Pancreas (tissue), 10 donors: ENCODE measurements around the gene LMF2. TPM values are rescaled to one million over a fixed set of nuclear protein-coding genes. Genes with fewer than 3 reads are reported as not detected.

Source experiments
- ATAC-seq, 4 donors: fragments of 200-7000 bp; cut with Tn5 transposase; one replicate each; pipeline versions ENCODE4 v1.8.0 to v1.9.1; 2020; ENCODE audit warnings: mild to moderate bottlenecking in 4 of 4, moderate library complexity in 4 of 4
- DNase-seq, 6 donors: peaks; one replicate each; pipeline ENCODE4 v3.0.0-alpha.2; 2020
- FAIRE-seq: peaks from 2 replicates; lab custom pipeline; 2012; peaks lifted over from hg19 to GRCh38; lab: Jason Lieb, UNC
- H3K27ac ChIP-seq, 4 donors: fragments of 200-600 bp; sonication (generic); 1 replicate in 3 of 4; 2 replicates in 1 of 4; pipeline versions ENCODE4 v1.5.0 to v1.8.0; 2020
- H3K27me3 ChIP-seq, 4 donors: fragments of 200-600 bp; one replicate each; pipeline ENCODE4 v1.8.0; 2021
- H3K36me3 ChIP-seq, 3 donors: fragments of 200-600 bp; sonication (generic) in 1 of 3; one replicate each; pipeline versions ENCODE4 v1.5.0 to v1.8.0; 2020 to 2021
- H3K4me1 ChIP-seq, 3 donors: fragments of 200-600 bp; one replicate each; pipeline ENCODE4 v1.8.0; 2021
- H3K4me3 ChIP-seq, 4 donors: fragments of 200-600 bp; sonication (generic) in 2 of 4; one replicate each; pipeline versions ENCODE4 v1.5.0 to v1.8.0; 2020 to 2021
- H3K9me3 ChIP-seq, 4 donors: fragments of 200-600 bp; one replicate each; pipeline ENCODE4 v1.8.0; 2021
- WGBS, 2 donors: extraction: QIAGEN DNeasy Blood & Tissue Kit; methylation state at CpG; one replicate each; pipeline ENCODE4 v1.1.7; 2013; 5-methylcytosine and 5-hydroxymethylcytosine counted together
- intact Hi-C, 3 donors: fragments of 100-400 bp; cut with DNase I; formaldehyde crosslinking; loops; one replicate each; pipeline versions ENCODE4 v1.11.1 to v1.14.2; 2022
- polyA plus RNA-seq, 2 donors: library from polyadenylated mRNA; stranded (reverse); fragments of 200-250 nt; gene quantifications; one replicate each; pipeline ENCODE4 v1.2.3, GENCODE V29; 2013
- total RNA-seq, 6 donors: library from RNA; stranded (reverse); fragmentation: NEBNext Ultra II Directional in 4 of 6; extraction: Animal tissue kit (Norgen Biotek cat#: 25700) in 4 of 6; gene quantifications; one replicate each; pipeline versions ENCODE4 v1.2.1 to v1.2.4, GENCODE V29; 2021 to 2023
- TF ChIP-seq, protein P1 (sequence below), 4 donors: fragments of 200-600 bp; sonication (generic) in 3 of 4; IDR thresholded peaks; one replicate each; pipeline versions ENCODE4 v1.5.0 to v1.8.0; 2021; ENCODE audit warnings: antibody characterized with exemption in 4 of 4
- donor health status: healthy with polysubstance abuse.
- donor health status: DM: no; HTN: no; CAD: no; lungs with moderate emphysema.
- donor health status: DM: no; HTN: no; CAD: no.
- donor health status: control.
- donor health status: control.
- donor health status: Bipolar disorder and iron deficiency.
- donor health status: DM: yes; HTN: yes; CAD: no.
- donor health status: DM: no; HTN: no; CAD: no.
- donor health status: DM: no; HTN: no; CAD: no.
- donor health status: DM: yes; HTN: yes; CAD: no.

The LMF2 gene
- total and polyA plus RNA-seq, 8 donors = 50.3 to 175 (median 135) TPM

DNA sequence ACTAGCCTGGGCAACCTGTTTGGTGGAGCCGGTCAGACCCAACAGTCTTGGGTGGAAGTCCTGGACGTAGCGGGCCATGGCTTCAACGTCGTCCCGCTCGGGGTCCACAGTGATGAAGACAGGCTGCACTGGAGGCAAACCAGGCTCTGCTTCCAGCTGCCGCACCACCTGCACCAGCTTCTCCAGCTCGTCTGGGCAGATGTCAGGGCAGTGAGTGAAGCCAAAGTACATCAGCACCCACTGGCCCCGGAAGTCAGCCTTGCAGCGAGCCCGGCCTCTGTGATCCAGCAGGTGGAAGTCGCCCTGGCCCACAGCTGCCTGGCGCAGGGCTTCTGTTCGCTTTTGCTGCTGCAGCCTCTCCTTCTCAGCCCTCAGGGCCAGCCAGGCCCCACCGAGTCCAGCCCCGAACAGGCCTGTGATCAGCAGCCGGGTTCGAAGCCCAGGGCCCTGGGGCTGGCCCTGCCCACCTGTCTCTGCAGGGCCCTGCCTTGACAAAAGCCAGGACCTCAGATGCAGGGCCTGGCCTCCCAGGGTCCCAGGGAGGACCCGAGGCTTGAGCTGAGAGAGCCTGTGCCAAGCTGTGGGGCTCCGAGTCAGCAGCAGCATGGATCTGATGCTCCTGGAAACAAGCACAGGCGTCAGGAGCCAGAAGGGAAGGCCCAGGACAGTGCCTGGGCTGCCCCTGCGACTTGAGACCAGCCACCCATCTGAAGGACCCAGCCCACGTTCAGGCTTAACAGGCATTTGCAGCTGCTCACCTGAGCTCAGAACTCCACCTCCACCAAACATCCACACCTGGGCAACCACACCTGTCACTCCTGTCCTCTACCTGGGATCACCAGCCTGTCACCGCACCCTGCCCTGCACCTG is 16.5 kb upstream of the LMF2 start:
- intact Hi-C loops = no loop called here
- DNase-seq = peak in 2 of 6 donors; percentile 62 to 79
- no peak for FAIRE-seq
- peak overlapping the region in 1 of 4 donors; percentile 94 for H3K27ac ChIP-seq
- H3K27me3 ChIP-seq = no peaks in the 10 kb centered on the region
- H3K36me3 ChIP-seq = peaks cover 0 to 33% (median 14%) of the 10 kb centered on the region in 3 donors
- peak overlapping the region in 2 of 4 donors; percentile 72 to 75 for H3K4me3 ChIP-seq
- ATAC-seq = no peak
- WGBS, 2 donors = 77 to 78% methylated on average over 24 to 25 of the region's 25 CpGs
- H3K4me1 ChIP-seq = peaks cover 5 to 7% (median 6%) of the 10 kb centered on the region in 3 donors
- no peaks in the 10 kb centered on the region for H3K9me3 ChIP-seq
- TF ChIP-seq, protein P1, sequence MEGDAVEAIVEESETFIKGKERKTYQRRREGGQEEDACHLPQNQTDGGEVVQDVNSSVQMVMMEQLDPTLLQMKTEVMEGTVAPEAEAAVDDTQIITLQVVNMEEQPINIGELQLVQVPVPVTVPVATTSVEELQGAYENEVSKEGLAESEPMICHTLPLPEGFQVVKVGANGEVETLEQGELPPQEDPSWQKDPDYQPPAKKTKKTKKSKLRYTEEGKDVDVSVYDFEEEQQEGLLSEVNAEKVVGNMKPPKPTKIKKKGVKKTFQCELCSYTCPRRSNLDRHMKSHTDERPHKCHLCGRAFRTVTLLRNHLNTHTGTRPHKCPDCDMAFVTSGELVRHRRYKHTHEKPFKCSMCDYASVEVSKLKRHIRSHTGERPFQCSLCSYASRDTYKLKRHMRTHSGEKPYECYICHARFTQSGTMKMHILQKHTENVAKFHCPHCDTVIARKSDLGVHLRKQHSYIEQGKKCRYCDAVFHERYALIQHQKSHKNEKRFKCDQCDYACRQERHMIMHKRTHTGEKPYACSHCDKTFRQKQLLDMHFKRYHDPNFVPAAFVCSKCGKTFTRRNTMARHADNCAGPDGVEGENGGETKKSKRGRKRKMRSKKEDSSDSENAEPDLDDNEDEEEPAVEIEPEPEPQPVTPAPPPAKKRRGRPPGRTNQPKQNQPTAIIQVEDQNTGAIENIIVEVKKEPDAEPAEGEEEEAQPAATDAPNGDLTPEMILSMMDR (IDR thresholded peaks at IDR 0.05) = no peak

- DNase-seq = no peak
- WGBS, 2 donors = 91 to 93% methylated on average over 16 of the region's 16 CpGs
- no peak for ATAC-seq
- Histone ChIP-seq H3K4me1 (peaks cover 5 to 7% (median 6%) of the 10 kb centered on the region in 3 donors), H3K27ac (no peak overlapping the region), H3K27me3 (no peaks in the 10 kb centered on the region), H3K36me3 (peaks cover 0 to 38% (median 19%) of the 10 kb centered on the region in 3 donors), H3K9me3 (no peaks in the 10 kb centered on the region), H3K4me3 (no peak overlapping the region)
- intact Hi-C loops = no loop called here
- no peak for FAIRE-seq
- TF ChIP-seq, protein P1 (IDR thresholded peaks at IDR 0.05) = no peak
Observed at GRCh38 chr22:50523458-50523805, 15.9 kb upstream of the LMF2 start.

DNA sequence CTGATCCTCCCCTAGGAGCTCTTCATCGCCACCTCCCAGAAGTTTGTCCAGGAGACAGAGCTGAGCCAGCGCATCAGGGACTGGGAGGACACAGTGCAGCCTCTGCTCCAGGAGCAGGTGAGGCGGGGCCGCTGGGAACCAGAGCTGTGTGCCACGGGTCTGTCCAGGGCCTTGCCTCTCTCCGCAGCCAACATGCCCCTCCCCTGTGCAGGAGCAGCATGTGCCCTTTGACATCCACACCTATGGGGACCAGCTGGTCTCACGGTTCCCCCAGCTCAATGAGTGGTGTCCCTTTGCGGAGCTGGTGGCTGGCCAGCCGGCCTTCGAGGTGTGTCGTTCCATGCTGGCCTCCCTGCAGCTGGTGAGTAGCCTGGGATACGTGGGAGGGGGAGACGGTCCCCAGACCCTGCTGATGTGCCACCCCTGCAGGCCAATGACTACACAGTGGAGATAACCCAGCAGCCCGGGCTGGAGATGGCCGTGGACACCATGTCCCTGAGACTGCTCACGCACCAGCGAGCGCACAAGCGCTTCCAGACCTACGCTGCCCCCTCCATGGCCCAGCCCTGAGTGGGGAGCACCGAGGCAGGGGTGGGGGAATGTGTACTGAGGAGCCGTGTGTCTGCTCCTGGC is 15.4 kb upstream of the LMF2 start:
- H3K4me1 ChIP-seq = peaks cover 5 to 7% (median 6%) of the 10 kb centered on the region in 3 donors
- H3K9me3 ChIP-seq = no peaks in the 10 kb centered on the region
- ATAC-seq (no peak), FAIRE-seq (no peak), DNase-seq (peak in 1 of 6 donors; percentile 66)
- H3K36me3 ChIP-seq = peaks cover 0 to 43% (median 19%) of the 10 kb centered on the region in 3 donors
- no peak overlapping the region for H3K4me3 ChIP-seq
- intact Hi-C loops = no loop called here
- H3K27me3 ChIP-seq = no peaks in the 10 kb centered on the region
- TF ChIP-seq, protein P1 (IDR thresholded peaks at IDR 0.05) = no peak
- H3K27ac ChIP-seq = no peak overlapping the region
- 85 to 87% methylated on average over 22 of the region's 22 CpGs for WGBS, 2 donors

- ATAC-seq = no peak
- no peak for FAIRE-seq
- Histone ChIP-seq H3K4me3 (no peak overlapping the region), H3K27me3 (no peaks in the 10 kb centered on the region), H3K36me3 (peaks cover 0 to 49% (median 19%) of the 10 kb centered on the region in 3 donors), H3K9me3 (no peaks in the 10 kb centered on the region), H3K27ac (no peak overlapping the region), H3K4me1 (peaks cover 5 to 7% (median 6%) of the 10 kb centered on the region in 3 donors)
- 92% methylated on average over 13 to 15 of the region's 15 CpGs for WGBS, 2 donors
- DNase-seq = peak in 1 of 6 donors; percentile 65
- TF ChIP-seq, protein P1 (IDR thresholded peaks at IDR 0.05) = no peak
- intact Hi-C loops = no loop called here
Observed at GRCh38 chr22:50522208-50522805, 14.8 kb upstream of the LMF2 start.
